H1 (cell line): Measurements from ENCODE around the gene CCNT1. TPM values are rescaled to one million over a fixed set of nuclear protein-coding genes. Genes with fewer than 3 reads are reported as not detected.

Source experiments
- CHD2 ChIP-seq: IDR thresholded peaks from 2 replicates; pipeline ENCODE4 v1.6.1; 2012; ENCODE audit warnings: low read length, improper control_type of control experiment
- E2F6 ChIP-seq: IDR thresholded peaks from 2 replicates; pipeline ENCODE4 v1.6.1; 2012; ENCODE audit warnings: inconsistent platforms
- TEAD4 ChIP-seq: IDR thresholded peaks from 2 replicates; pipeline ENCODE4 v1.6.1; 2012; ENCODE audit warnings: low read depth, low read length, inconsistent platforms, mixed read lengths
- YY1 ChIP-seq: IDR thresholded peaks from 2 replicates; pipeline ENCODE4 v1.6.1; 2011; ENCODE audit warnings: low read depth, mild to moderate bottlenecking, low read length
- polyA plus RNA-seq, 7 experiments: library from polyadenylated mRNA; depleted of rRNA in 3 of 7; stranded (reverse) in 5 of 7; unstranded in 2 of 7; fragments of >200 nt in 5 of 7; fragments of 200-250 nt in 2 of 7; gene quantifications; 1 replicate in 5 of 7; 2 replicates in 1 of 7; 4 replicates in 1 of 7; pipeline versions ENCODE4 v1.2.1 to v1.2.3, GENCODE V29; 2011 to 2013; ENCODE audit warnings: missing spikeins in 2 of 7, mixed read lengths in 2 of 7
- total RNA-seq: library from RNA; stranded (reverse); fragmentation: NEBNext Ultra II Directional; extraction: Animal tissue kit (Norgen Biotek cat#: 25700); gene quantifications from 2 replicates; pipeline ENCODE4 v1.2.1, GENCODE V29; 2021

CCNT1 gene
- total and polyA plus RNA-seq, 2 of the 8 experiments (the other 6 are each of a cell fraction or from before 2014, with no cell fraction given) = 13.2 to 45.9 TPM

- TF ChIP-seq YY1 = no peak
- TF ChIP-seq CHD2 = no peak
- no peak for TF ChIP-seq TEAD4
- TF ChIP-seq E2F6 = no peak
- TF ChIP-seq, all 59 proteins: peak for 0
These were observed 25.5 kb downstream of the CCNT1 start (continued) for GRCh38 chr12:48690990-48691389.
